OCI-LY1 (cell line): ENCODE measurements around the gene AGPAT1.

Source experiments
- EZH2 ChIP-seq: fragments of 200-600 bp; sonication (generic), shearing (Covaris generic); IDR thresholded peaks from 2 replicates; pipeline ENCODE4 v1.8.0; 2017; ENCODE audit warnings: borderline replicate concordance, mixed run types, mild to moderate bottlenecking, antibody characterized with exemption, low read length, moderate library complexity, mixed read lengths
- TF ChIP-seq, protein P1 (sequence below): fragments of 200-600 bp; sonication (generic), shearing (Covaris generic); IDR thresholded peaks from 2 replicates; pipeline ENCODE4 v1.5.1; 2017; ENCODE audit warnings: mild to moderate bottlenecking, antibody characterized with exemption, low read length, moderate library complexity, mixed read lengths

DNA sequence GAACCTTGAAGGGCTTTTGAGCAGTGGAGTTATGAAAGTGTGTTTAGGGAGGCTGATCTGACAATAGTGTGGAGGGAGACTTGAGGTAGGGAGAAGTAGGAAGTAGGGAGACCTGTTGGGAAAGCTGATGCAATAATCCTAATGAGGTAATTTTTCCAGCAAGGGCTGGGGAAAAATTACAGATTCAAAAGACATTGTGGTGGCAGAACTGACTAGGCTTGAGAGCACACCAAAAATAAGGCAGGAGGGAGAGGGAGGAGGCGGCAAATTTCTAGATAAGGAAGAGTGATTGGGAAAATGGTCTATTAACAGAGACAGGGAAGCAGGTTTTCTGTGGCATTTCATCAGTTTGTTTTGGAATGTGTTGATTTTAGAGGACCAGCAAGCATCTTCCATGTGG, 29.6 kb downstream of the AGPAT1 start:
- TF ChIP-seq, protein P1, sequence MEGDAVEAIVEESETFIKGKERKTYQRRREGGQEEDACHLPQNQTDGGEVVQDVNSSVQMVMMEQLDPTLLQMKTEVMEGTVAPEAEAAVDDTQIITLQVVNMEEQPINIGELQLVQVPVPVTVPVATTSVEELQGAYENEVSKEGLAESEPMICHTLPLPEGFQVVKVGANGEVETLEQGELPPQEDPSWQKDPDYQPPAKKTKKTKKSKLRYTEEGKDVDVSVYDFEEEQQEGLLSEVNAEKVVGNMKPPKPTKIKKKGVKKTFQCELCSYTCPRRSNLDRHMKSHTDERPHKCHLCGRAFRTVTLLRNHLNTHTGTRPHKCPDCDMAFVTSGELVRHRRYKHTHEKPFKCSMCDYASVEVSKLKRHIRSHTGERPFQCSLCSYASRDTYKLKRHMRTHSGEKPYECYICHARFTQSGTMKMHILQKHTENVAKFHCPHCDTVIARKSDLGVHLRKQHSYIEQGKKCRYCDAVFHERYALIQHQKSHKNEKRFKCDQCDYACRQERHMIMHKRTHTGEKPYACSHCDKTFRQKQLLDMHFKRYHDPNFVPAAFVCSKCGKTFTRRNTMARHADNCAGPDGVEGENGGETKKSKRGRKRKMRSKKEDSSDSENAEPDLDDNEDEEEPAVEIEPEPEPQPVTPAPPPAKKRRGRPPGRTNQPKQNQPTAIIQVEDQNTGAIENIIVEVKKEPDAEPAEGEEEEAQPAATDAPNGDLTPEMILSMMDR, result no peak
- no peak for TF ChIP-seq EZH2
